Neural cell (in vitro differentiated cells): Measurements from ENCODE around the gene TCF12.

Experiments used
- CTCF ChIP-seq: fragments of 450-650 bp; IDR thresholded peaks from 2 replicates; pipeline ENCODE4 v1.5.1; 2014; ENCODE audit warnings: antibody characterized with exemption, mild to moderate bottlenecking, moderate library complexity; ENCODE audit not compliant: poor library complexity, severe bottlenecking
- EP300 ChIP-seq: fragments of 450-650 bp; conservative IDR thresholded peaks from 2 replicates; pipeline ENCODE4 v1.6.1; 2014; ENCODE audit warnings: antibody characterized with exemption, mild to moderate bottlenecking, moderate library complexity; ENCODE audit not compliant: poor library complexity, severe bottlenecking
- EZH2 ChIP-seq: fragments of 200-600, 300-800 bp; shearing (Covaris generic), sonication (generic); IDR thresholded peaks from 2 replicates; pipeline ENCODE4 v1.6.1; 2014; ENCODE audit warnings: antibody characterized with exemption, low read length, borderline replicate concordance, mild to moderate bottlenecking; ENCODE audit not compliant: insufficient read depth, poor library complexity, severe bottlenecking
- POLR2AphosphoS5 ChIP-seq: IDR thresholded peaks from 2 replicates; pipeline ENCODE4 v1.6.1; 2012
- SMC3 ChIP-seq: fragments of 450-650 bp; conservative IDR thresholded peaks from 2 replicates; pipeline ENCODE4 v1.6.1; 2014; ENCODE audit warnings: antibody characterized with exemption, mild to moderate bottlenecking, moderate library complexity; ENCODE audit not compliant: poor library complexity

DNA sequence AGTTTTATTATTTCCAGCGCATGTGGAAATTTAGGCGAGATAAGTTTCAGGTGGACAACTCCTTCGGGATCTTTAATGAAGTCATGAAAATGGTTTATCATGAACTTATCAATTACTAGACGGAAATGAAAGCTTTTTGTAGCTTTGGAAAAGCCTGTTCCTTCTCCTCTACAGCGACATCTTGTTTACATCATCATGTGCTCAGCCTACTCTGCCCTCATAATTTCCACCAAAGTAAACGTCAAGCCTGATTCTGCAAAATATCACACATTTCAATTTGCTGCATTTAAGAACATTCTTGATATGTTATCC, 393.5 kb downstream of the TCF12 start:
- TF ChIP-seq CTCF (no peak), EZH2 (no peak), SMC3 (no peak), POLR2AphosphoS5 (no peak), EP300 (no peak)
